Activated gamma-delta T cell treated with Interleukin-2 at 50 U/mL for 16 hours (primary cell): ENCODE data around the gene PLEKHA1.

Experiments
- DNase-seq: peaks from one replicate; pipeline ENCODE4 v3.0.0-alpha.2; 2020

The PLEKHA1 gene

DNA sequence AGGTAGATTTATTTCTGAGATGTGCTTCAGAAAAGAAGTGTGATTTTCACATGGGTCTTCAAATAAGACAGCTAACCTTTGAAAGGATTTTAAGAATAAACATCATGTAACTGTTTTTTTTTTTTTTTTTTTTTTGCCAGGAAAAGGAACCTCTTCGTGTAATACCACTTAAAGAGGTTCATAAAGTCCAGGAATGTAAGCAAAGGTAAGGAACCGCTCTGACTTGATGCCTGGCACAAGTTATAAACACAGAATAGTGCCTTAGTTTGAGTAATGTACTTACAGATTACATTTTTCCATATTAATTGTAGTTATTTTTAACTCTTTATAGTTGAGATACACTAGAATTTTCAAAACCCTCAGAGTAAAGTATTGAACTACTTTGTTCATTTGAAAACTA, 49.6 kb downstream of the PLEKHA1 start:
- DNase-seq = no peak

DNA sequence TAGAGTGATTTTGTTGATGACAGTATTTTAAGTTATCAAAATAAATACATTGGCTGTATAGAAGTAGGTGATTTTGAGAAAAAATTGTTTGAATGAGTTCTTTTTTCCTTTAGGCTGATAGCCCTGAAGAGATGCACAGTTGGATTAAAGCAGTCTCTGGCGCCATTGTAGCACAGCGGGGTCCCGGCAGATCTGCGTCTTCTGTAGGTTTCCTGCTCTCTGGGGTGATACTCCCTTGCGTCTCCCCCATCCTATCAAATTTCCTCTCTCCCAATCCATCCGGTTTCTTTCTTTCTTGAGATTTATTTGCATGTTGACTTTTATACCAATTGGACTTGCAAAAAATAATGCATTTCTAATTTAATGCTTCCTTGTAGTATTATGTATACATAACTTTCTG, 52.3 kb downstream of the PLEKHA1 start:
- no peak for DNase-seq

- DNase-seq = no peak
Observed at GRCh38 chr10:122427280-122427679, 52.8 kb downstream of the PLEKHA1 start.

DNA sequence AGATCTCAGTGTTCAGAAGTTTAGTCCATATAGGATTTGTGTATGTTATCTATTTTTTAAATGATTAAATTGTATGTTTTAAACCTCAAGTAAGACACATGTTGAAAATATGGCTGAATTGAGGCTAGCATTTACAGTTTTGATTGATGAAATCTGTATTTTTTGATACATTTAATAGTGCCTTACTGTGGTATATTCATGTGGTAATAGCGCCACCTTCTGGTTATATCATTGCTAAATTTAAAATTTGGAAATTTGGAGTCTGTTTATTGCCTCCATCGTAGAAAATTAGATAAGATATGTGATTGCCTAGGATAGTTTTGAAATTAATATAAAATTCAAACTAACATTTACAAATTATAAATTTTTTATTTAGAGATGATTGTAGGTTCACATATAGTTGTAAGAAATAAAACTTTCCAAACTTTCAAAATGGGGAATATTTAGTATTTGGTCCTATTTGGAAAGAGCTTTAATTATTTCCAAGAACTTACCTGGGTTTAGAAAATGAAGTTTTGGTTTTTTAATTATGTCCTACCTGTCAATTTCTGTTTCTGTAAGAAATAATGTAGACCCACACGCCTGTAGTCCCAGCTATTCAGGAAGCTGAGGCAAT, 60.8 kb downstream of the PLEKHA1 start:
- DNase-seq = no peak

GRCh38 chr10:122441961-122442360, 67.5 kb downstream of the PLEKHA1 start:
- no peak for DNase-seq

GRCh38 chr10:122445469-122445868, 71.0 kb downstream of the PLEKHA1 start:
- DNase-seq = no peak

DNA sequence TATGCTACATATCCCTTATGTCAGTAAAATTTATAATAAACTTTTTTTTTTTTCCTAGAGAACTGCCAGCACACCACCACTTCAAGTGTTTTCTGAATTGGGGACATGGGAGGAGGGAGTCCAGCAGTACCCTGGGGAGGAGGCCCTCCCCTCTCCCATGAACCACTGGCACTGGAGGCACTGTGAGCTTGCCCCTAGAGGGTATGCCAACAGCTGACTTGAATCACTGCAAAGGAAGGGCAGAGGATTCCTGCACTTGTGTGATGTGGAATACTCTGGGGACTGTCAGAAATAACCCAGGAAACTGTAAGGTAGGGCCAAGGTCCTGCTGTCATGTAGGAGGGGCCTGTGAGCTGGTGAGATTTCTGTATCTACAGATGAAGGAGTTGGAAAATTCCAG, 71.4 kb downstream of the PLEKHA1 start:
- DNase-seq = no peak

DNA sequence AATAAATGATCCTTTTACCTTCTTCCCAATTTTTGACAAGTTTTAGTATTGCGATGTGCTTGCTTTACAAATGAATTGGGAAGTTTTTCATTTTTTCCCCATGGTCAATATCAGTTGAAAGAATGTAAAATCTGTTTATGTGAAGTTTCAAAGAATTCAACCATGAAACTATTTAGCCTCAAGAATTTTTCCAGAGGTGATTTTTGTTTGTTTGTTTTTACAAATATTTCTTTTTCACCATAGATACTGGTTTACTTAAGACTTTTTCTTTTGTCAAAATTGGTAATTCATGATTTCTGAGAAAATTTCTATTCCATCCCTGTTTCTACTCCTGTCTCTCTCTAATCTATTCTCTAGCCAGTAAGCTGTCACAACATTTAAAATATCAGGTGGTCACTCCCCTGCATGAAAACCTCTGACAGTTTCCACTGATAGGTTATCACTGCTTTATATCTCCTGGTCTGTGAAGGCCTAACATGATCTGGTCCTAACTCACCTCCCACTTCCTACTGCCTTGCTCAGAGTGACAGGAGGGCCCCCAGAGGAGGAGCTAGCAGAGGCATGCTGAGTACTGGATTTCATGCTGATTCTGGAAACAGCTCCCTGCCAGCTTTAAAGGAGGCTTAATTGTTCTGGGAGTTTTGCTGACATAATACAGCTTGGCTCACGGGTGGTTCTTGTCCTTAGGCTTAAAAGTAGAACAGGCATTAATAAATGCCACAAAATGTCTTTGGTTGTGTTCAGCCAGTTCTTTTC, 72.3 kb downstream of the PLEKHA1 start:
- DNase-seq = no peak

DNA sequence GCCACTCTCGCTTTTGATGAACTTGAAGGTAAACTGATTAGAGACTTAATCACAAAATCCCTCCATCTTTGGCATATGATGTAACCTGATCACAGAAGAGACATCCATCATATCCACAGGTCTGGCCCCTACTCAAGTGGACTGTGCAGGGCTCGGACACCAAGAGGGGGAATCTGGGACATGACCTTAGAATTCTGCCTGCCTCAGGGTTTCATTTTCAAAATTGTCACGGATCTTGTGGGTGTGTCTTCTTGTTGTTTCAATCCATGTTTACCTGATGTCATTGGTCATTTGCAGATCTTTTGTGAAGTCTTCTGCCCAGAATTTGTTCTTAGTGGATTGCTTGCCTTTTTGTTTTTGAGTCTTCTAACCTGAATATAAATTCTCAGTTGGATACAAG, 74.1 kb downstream of the PLEKHA1 start:
- DNase-seq = no peak

DNA sequence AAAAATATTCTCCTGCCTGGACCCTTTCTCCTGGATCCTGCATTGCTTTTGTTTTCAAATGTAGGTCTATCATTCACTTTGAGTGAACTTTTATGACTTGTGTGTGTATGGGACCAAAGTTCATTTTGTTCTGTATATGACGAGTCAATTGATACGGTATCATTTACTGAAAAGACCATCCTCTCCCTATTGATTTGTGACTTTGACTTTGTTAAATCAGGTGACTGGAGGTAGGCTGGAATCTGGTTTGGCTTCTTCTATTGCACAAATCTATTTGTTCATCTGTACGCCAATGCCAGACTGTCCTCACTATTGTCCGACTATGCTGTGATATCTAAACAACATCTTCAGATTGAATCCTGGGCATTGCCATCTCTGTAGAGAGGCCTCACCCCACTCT, 74.6 kb downstream of the PLEKHA1 start:
- DNase-seq = no peak

DNA sequence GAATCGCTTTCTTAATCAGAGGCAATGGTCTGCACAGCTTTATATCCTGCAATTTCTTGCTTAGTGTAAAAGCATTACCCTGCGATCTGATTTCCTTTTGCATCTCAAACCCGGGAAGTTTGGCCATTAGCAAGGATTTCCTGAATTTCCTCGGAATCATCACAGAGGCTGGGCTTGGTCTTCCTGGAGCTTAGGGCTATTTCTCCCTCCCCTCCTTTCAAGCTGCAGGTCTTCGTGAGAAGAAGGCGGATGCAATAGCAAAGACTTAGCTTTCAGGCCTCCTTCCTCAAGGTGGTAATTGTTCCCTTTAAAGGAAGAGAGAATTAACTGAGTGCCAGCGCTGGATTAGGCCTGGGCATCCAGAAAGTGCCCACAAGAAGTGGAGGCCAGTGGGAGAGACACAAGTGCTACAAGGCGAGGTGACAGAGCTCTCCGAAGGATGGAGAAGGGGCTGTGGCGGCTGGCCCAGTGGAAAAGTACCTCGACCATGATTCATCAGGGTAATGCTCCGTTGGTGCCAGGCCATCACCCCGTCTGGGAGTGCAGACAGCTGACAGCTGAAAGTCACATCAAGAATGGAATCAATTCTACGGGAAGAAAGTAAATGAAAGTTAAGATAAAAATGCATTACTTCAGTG, 76.0 kb downstream of the PLEKHA1 start:
- no peak for DNase-seq

DNA sequence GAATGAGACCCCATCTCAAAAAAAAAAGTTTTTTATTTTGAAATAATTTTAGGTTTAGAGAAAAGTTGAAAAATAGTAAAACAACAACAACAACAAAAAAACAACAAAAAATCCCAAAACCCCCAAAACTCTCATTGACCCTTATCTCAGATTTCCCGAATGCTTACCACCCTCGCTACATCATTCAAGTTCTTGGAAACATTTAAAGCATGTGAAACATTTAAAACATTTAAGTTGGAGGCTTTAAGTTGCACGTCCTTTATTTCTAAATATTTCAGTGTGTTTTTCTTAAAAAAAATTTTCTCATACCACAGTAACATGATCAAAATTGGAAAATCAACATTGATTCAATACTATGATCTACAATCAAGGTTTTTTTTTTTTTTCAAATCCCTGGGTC, 79.6 kb downstream of the PLEKHA1 start:
- DNase-seq = no peak

GRCh38 chr10:122454603-122455080, 80.1 kb downstream of the PLEKHA1 start, which contains the start of gene ARMS2:
TSS of gene ARMS2 (plus strand) at chr10:122454653. CDS start at chr10:122454728, 75 bp downstream.
- DNase-seq = no peak

GRCh38 chr10:122455376-122456079, 81.0 kb downstream of the PLEKHA1 start:
- no peak for DNase-seq

- DNase-seq = no peak
Observed at GRCh38 chr10:122457934-122458333, 83.4 kb downstream of the PLEKHA1 start.

GRCh38 chr10:122458693-122459092, 84.2 kb downstream of the PLEKHA1 start:
- DNase-seq = no peak

- DNase-seq = no peak
Observed at GRCh38 chr10:122459561-122460273, 85.2 kb downstream of the PLEKHA1 start.

DNA sequence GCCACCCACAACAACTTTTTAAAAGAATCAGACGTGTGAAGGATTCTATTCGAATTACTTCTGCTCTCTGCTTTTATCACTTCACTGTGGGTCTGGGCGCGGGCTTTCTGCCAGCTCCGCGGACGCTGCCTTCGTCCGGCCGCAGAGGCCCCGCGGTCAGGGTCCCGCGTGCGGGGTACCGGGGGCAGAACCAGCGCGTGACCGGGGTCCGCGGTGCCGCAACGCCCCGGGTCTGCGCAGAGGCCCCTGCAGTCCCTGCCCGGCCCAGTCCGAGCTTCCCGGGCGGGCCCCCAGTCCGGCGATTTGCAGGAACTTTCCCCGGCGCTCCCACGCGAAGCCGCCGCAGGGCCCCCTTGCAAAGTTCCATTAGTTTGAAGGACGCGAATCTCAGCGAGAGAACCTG, 86.4 kb downstream of the PLEKHA1 start:
- no peak for DNase-seq

- DNase-seq = no peak
Observed at GRCh38 chr10:122461367-122461728, 86.8 kb downstream of the PLEKHA1 start, which contains the start of gene HTRA1. TSS of gene HTRA1 (plus strand) at chr10:122461553. CDS start at chr10:122461653, 100 bp downstream.

- DNase-seq = no peak
Observed at GRCh38 chr10:122461729-122462532, 87.4 kb downstream of the PLEKHA1 start.
